Ovary (tissue), 3 donors: ENCODE data around the gene KCNA4.

Source experiments
- EP300 ChIP-seq: sonication (generic); formaldehyde crosslinking; IDR thresholded peaks from one replicate; pipeline ENCODE4 v1.6.1; 2017; ENCODE audit warnings: antibody characterized with exemption
- POLR2A ChIP-seq: fragments of 450-650 bp; IDR thresholded peaks from one replicate; pipeline ENCODE4 v1.6.1; 2017; ENCODE audit warnings: antibody characterized with exemption, mild to moderate bottlenecking, moderate library complexity
- TF ChIP-seq, protein P1 (sequence below), 3 donors: fragments of 450-650 bp in 2 of 3; fragments of 200-600 bp in 1 of 3; IDR thresholded peaks; one replicate each; pipeline versions ENCODE4 v1.5.1 to v1.8.0; 2016 to 2022; ENCODE audit warnings: antibody characterized with exemption in 3 of 3, mild to moderate bottlenecking in 1 of 3
- donor health status: DM: no; HTN: no; CAD: no.

GRCh38 chr11:29984544-29984943 is 32.3 kb downstream of the KCNA4 start:
- TF ChIP-seq, protein P1, sequence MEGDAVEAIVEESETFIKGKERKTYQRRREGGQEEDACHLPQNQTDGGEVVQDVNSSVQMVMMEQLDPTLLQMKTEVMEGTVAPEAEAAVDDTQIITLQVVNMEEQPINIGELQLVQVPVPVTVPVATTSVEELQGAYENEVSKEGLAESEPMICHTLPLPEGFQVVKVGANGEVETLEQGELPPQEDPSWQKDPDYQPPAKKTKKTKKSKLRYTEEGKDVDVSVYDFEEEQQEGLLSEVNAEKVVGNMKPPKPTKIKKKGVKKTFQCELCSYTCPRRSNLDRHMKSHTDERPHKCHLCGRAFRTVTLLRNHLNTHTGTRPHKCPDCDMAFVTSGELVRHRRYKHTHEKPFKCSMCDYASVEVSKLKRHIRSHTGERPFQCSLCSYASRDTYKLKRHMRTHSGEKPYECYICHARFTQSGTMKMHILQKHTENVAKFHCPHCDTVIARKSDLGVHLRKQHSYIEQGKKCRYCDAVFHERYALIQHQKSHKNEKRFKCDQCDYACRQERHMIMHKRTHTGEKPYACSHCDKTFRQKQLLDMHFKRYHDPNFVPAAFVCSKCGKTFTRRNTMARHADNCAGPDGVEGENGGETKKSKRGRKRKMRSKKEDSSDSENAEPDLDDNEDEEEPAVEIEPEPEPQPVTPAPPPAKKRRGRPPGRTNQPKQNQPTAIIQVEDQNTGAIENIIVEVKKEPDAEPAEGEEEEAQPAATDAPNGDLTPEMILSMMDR (IDR thresholded peaks at IDR 0.05), result no peak
- TF ChIP-seq POLR2A, result no peak
- TF ChIP-seq EP300, result no peak
